ENCODE measurements around the gene NACC2. TPM values are rescaled to one million over a fixed set of nuclear protein-coding genes. Genes with fewer than 3 reads are reported as not detected.
A peak's percentile ranks its signal among the peaks of the same experiment; 100 is the strongest.

NACC2 gene
- total and polyA plus RNA-seq, 10 of the 15 experiments (the other 5 are each of a cell fraction or from before 2014, with no cell fraction given): 0.66 to 14.7 (median 3.5) TPM

DNA sequence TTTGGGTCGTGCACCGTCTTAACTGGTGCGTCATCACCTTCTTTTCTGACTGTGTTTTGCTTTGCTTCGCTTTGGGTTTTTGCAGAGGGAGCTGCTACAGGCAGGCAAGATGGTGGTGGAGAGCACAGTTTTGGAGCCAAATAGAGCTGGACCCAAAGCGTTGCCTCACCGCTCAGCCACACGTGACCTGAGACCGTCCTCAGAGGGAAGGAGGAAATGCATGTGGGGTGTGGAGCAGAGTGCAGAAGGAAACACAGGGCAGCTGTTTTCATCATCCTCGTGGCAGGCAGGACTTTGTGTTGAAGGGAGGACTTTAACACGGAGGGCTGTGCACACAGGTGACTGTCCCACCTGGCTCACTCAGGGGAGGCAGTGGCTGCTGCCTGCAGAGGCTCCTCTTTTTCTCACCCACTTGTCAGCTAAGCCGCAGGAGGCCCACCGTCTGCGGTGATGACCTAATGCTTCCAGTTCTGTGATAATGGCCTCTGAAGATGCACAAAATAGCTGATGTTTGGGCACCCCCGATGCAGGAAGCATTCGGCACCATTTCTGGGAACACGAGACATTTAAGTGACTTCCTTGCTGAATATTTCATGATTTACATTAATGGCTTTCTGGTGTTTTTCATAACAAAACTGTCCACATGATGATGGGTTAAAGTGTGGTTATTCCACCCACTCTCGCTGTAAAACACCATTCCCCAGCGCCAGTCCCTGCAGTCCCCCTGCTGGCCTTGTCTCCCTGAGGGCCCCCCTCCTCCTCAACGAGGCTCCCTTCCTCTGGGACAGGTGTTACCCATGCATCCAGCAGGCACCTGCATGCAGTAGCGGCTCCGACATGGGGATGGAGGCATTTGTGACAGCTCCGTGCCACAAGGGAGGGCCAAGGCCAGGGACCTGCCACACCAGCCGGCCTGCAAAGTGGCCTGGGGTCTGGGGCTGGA lies 121.5 kb downstream of the NACC2 start:
- no peak overlapping the region for H3K9ac ChIP-seq (ENCODE audit: control insufficient read depth, insufficient read depth, low read length)
- in situ Hi-C loops (cut with MboI) (no loop called here), intact Hi-C loops (cut with micrococcal nuclease; ENCODE audit: unreplicated experiment) (no loop called here)
- ChIA-PET CTCF (interaction anchor here (0.8 kb wide), 1 partner anchor 117 kb away, joined by 3 read pairs; no protein-coding TSS in a partner anchor), RAD21 (ENCODE audit: unreplicated experiment) (no interaction called here), POLR2A (no interaction called here), SMC1A (ENCODE audit: uncharacterized antibody, unreplicated experiment) (no interaction called here)
- H3K4me2 ChIP-seq (ENCODE audit: control insufficient read depth, insufficient read depth): no peak overlapping the region
- no peaks in the 10 kb centered on the region for H3K4me1 ChIP-seq (ENCODE audit: control insufficient read depth, insufficient read depth, low read length)
- DNase-seq (ENCODE audit: low read depth, low spot score) (no peak), FAIRE-seq (no peak), ATAC-seq (no peak)
- no peaks in the 10 kb centered on the region for H3K27me3 ChIP-seq (replicated peaks in 1 of 2; ENCODE audit: control insufficient read depth in 2 of 2, insufficient read depth in 2 of 2, low read length in 1 of 2)
- H3K27ac ChIP-seq (ENCODE audit: control insufficient read depth, insufficient read depth): no peak overlapping the region
- H4K20me1 ChIP-seq (ENCODE audit: control insufficient read depth, insufficient read depth): no peaks in the 10 kb centered on the region
- no peaks in the 10 kb centered on the region for H3K36me3 ChIP-seq (ENCODE audit: control insufficient read depth in 2 of 2, insufficient read depth in 2 of 2, low read length in 1 of 2)
- no peaks in the 10 kb centered on the region for H3K9me3 ChIP-seq (replicated peaks; ENCODE audit: control insufficient read depth, insufficient read depth, low read length)
- H3K4me3 ChIP-seq: no peak overlapping the region
- WGBS (ENCODE audit: insufficient coverage, insufficient replicate concordance, low lambda C conversion rate, missing lambda C conversion rate): 20% methylated on average over 23 of the region's 23 CpGs
- TF ChIP-seq, protein P1, sequence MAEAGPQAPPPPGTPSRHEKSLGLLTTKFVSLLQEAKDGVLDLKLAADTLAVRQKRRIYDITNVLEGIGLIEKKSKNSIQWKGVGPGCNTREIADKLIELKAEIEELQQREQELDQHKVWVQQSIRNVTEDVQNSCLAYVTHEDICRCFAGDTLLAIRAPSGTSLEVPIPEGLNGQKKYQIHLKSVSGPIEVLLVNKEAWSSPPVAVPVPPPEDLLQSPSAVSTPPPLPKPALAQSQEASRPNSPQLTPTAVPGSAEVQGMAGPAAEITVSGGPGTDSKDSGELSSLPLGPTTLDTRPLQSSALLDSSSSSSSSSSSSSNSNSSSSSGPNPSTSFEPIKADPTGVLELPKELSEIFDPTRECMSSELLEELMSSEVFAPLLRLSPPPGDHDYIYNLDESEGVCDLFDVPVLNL (IDR thresholded peaks at IDR 0.05; ENCODE audit: low read depth, low read length): no peak
- TF ChIP-seq, protein P2, sequence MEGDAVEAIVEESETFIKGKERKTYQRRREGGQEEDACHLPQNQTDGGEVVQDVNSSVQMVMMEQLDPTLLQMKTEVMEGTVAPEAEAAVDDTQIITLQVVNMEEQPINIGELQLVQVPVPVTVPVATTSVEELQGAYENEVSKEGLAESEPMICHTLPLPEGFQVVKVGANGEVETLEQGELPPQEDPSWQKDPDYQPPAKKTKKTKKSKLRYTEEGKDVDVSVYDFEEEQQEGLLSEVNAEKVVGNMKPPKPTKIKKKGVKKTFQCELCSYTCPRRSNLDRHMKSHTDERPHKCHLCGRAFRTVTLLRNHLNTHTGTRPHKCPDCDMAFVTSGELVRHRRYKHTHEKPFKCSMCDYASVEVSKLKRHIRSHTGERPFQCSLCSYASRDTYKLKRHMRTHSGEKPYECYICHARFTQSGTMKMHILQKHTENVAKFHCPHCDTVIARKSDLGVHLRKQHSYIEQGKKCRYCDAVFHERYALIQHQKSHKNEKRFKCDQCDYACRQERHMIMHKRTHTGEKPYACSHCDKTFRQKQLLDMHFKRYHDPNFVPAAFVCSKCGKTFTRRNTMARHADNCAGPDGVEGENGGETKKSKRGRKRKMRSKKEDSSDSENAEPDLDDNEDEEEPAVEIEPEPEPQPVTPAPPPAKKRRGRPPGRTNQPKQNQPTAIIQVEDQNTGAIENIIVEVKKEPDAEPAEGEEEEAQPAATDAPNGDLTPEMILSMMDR (IDR thresholded peaks at IDR 0.05 in 2 of 3, conservative IDR thresholded peaks at IDR 0.05 in 1 of 3; ENCODE audit: control insufficient read depth in 2 of 3, extremely low read depth in 1 of 3, insufficient read depth in 1 of 3, low read depth in 3 of 3, low read length in 3 of 3): 0 out of 6 replicates have a peak, but pooled peaks of 1 of the 3 experiments have one; percentile 3
- no peaks in the 10 kb centered on the region for H3K79me2 ChIP-seq (ENCODE audit: control insufficient read depth, insufficient read depth, low read length)
- H2AFZ ChIP-seq (ENCODE audit: control insufficient read depth, low read depth, low read length): no peak overlapping the region
- no TSS peak for BruUV-seq (replicated peaks)

All from GM12878 (cell line).